ENCODE data around the gene FSD2. TPM values are rescaled to one million over a fixed set of nuclear protein-coding genes. Genes with fewer than 3 reads are reported as not detected.

The FSD2 gene
- total and polyA plus RNA-seq, 2 experiments from 2014 or later = 0.18 TPM; not detected in 1

DNA sequence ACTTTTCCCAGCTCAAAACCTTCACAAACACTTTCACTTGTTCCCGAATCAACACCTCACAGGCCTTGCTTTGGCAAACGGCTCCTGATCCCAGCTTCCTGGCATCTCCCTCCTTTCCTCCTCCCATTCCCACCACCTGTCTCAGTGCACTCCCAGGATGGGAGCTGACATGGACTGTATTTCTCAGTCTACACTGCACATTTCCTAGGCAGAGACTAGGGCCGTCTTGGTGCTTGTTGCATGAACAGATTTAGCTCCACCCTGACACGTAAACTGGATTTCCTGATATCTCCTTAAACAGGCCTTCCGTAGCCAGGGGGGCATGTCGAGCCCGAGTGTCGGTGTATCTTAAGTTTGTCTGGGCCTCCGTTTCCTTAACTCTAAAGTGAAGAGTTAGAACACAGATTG lies 2.8 kb upstream of the FSD2 start (continued):
- TF ChIP-seq, protein P1, sequence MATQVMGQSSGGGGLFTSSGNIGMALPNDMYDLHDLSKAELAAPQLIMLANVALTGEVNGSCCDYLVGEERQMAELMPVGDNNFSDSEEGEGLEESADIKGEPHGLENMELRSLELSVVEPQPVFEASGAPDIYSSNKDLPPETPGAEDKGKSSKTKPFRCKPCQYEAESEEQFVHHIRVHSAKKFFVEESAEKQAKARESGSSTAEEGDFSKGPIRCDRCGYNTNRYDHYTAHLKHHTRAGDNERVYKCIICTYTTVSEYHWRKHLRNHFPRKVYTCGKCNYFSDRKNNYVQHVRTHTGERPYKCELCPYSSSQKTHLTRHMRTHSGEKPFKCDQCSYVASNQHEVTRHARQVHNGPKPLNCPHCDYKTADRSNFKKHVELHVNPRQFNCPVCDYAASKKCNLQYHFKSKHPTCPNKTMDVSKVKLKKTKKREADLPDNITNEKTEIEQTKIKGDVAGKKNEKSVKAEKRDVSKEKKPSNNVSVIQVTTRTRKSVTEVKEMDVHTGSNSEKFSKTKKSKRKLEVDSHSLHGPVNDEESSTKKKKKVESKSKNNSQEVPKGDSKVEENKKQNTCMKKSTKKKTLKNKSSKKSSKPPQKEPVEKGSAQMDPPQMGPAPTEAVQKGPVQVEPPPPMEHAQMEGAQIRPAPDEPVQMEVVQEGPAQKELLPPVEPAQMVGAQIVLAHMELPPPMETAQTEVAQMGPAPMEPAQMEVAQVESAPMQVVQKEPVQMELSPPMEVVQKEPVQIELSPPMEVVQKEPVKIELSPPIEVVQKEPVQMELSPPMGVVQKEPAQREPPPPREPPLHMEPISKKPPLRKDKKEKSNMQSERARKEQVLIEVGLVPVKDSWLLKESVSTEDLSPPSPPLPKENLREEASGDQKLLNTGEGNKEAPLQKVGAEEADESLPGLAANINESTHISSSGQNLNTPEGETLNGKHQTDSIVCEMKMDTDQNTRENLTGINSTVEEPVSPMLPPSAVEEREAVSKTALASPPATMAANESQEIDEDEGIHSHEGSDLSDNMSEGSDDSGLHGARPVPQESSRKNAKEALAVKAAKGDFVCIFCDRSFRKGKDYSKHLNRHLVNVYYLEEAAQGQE (IDR thresholded peaks at IDR 0.05; ENCODE audit: unreplicated experiment) = no peak
- TF ChIP-seq JUNB (IDR thresholded peaks at IDR 0.05; ENCODE audit: unreplicated experiment) (no peak), NANOG (IDR thresholded peaks at IDR 0.05; ENCODE audit: borderline replicate concordance) (no peak), EZH2phosphoT487 (IDR thresholded peaks at IDR 0.05; ENCODE audit: unreplicated experiment) (no peak), ZNF114 (CRISPR knock-in tag; IDR thresholded peaks at IDR 0.05) (no peak), POLR2AphosphoS5 (IDR thresholded peaks at IDR 0.05; ENCODE audit: low read depth) (no peak), STAT1 (IDR thresholded peaks at IDR 0.05; ENCODE audit: unreplicated experiment) (no peak), CREB1 (CRISPR knock-in tag; IDR thresholded peaks at IDR 0.05; ENCODE audit: low read depth) (no peak), ZNF331 (CRISPR knock-in tag; IDR thresholded peaks at IDR 0.05; ENCODE audit: low read depth) (no peak), EZH2 (IDR thresholded peaks at IDR 0.05; ENCODE audit: low read depth, unreplicated experiment) (no peak)
- TF ChIP-seq, protein P2, sequence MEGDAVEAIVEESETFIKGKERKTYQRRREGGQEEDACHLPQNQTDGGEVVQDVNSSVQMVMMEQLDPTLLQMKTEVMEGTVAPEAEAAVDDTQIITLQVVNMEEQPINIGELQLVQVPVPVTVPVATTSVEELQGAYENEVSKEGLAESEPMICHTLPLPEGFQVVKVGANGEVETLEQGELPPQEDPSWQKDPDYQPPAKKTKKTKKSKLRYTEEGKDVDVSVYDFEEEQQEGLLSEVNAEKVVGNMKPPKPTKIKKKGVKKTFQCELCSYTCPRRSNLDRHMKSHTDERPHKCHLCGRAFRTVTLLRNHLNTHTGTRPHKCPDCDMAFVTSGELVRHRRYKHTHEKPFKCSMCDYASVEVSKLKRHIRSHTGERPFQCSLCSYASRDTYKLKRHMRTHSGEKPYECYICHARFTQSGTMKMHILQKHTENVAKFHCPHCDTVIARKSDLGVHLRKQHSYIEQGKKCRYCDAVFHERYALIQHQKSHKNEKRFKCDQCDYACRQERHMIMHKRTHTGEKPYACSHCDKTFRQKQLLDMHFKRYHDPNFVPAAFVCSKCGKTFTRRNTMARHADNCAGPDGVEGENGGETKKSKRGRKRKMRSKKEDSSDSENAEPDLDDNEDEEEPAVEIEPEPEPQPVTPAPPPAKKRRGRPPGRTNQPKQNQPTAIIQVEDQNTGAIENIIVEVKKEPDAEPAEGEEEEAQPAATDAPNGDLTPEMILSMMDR (conservative IDR thresholded peaks at IDR 0.05; ENCODE audit: low read depth in 2 of 2) = no peak

DNA sequence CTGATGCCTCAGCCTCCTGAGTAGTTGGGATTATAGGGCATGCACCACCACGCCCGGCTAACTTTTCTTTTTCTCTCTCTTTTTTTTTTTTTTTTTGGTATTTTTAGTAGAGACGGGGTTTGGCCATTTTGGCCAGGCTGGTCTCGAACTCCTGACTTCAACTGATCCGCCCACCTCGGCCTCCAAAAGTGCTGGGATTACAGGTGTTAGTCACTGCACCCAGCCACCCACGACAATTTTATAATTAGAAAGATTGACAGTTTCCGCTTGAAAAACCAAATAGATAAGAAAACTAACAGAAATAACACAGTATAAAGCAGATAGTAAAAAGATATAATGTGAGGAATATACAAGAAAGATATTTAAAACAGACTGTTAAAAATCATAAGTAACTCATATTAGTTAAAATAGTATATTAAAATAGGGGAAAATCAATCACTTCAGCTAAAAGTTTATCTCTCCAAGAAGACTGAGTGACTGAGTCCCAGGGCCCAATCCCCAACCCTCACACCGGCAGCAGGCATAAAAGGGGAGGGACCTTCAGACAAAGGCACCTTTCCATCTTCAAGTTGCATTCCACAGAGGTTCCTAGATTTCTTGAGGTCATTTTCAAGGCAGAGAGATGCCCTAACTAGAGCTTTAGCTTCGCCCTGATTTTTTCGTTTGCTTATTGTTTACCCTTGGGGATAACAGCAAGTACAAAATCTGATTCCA lies 2.2 kb upstream of the FSD2 start:
- Histone ChIP-seq H3K27me3 (ENCODE audit: insufficient read depth) (peaks cover 5% of the 10 kb centered on the region; the same call in 1 of the 2 replicates), H3K36me3 (ENCODE audit: insufficient read depth) (no peaks in the 10 kb centered on the region), H3F3A (replicated peaks; ENCODE audit: low read depth) (peaks cover 5% of the 10 kb centered on the region; the same call in 1 of the 2 replicates), H3K79me2 (replicated peaks; ENCODE audit: insufficient read depth) (peaks cover 7% of the 10 kb centered on the region; the same call in 1 of the 2 replicates), H3K4me1 (ENCODE audit: insufficient read depth) (peaks cover 18% of the 10 kb centered on the region), H3K4me3 (no peak overlapping the region), H2AFZ (peak overlapping the region; percentile 85), H3K4me2 (0 out of 2 replicates have a peak overlapping the region, but pooled peaks have one; percentile 66), H3K9me2 (ENCODE audit: insufficient read depth) (0 out of 2 replicates have a peak, but pooled peaks cover 2% of the 10 kb centered on the region), H3K27ac (ENCODE audit: low read depth) (no peak overlapping the region), H4K20me1 (replicated peaks; ENCODE audit: insufficient read depth) (peaks cover 8% of the 10 kb centered on the region; the same call in 1 of the 2 replicates)
- H3K4me3 Mint-ChIP-seq = no peak overlapping the region
- no peaks in the 10 kb centered on the region for H3K9me3 Mint-ChIP-seq
- H3K27ac Mint-ChIP-seq = no peak overlapping the region
- peaks cover 22% of the 10 kb centered on the region for H3K4me1 Mint-ChIP-seq
- no peaks in the 10 kb centered on the region for H3K36me3 Mint-ChIP-seq (ENCODE audit: low read depth)
- ATAC-seq = no peak
- peak; percentile 59 for DNase-seq (ENCODE audit: low spot score)
- H3K27me3 Mint-ChIP-seq (ENCODE audit: insufficient read depth, low read depth, poor library complexity) = no peaks in the 10 kb centered on the region
- TF ChIP-seq CREB1 (CRISPR knock-in tag; IDR thresholded peaks at IDR 0.05; ENCODE audit: low read depth) = no peak
- TF ChIP-seq STAT1 (IDR thresholded peaks at IDR 0.05; ENCODE audit: unreplicated experiment) = no peak
- TF ChIP-seq, protein P3, sequence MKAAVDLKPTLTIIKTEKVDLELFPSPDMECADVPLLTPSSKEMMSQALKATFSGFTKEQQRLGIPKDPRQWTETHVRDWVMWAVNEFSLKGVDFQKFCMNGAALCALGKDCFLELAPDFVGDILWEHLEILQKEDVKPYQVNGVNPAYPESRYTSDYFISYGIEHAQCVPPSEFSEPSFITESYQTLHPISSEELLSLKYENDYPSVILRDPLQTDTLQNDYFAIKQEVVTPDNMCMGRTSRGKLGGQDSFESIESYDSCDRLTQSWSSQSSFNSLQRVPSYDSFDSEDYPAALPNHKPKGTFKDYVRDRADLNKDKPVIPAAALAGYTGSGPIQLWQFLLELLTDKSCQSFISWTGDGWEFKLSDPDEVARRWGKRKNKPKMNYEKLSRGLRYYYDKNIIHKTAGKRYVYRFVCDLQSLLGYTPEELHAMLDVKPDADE (IDR thresholded peaks at IDR 0.05) = no peak
- no peak for TF ChIP-seq EZH2 (IDR thresholded peaks at IDR 0.05; ENCODE audit: low read depth, unreplicated experiment)
- no peak for TF ChIP-seq EZH2phosphoT487 (IDR thresholded peaks at IDR 0.05; ENCODE audit: unreplicated experiment)
- TF ChIP-seq, protein P1 (IDR thresholded peaks at IDR 0.05; ENCODE audit: unreplicated experiment) = no peak
- TF ChIP-seq NANOG (IDR thresholded peaks at IDR 0.05; ENCODE audit: borderline replicate concordance) = no peak
- TF ChIP-seq JUNB (IDR thresholded peaks at IDR 0.05; ENCODE audit: unreplicated experiment) = no peak
- no peak for TF ChIP-seq ZNF331 (CRISPR knock-in tag; IDR thresholded peaks at IDR 0.05; ENCODE audit: low read depth)
- TF ChIP-seq, protein P2 (conservative IDR thresholded peaks at IDR 0.05; ENCODE audit: low read depth in 2 of 2) = no peak

Measured in GM23338 (cell line).